Heart left ventricle (tissue), 16 donors: ENCODE measurements around the gene CEACAM21. TPM values are rescaled to one million over a fixed set of nuclear protein-coding genes. Genes with fewer than 3 reads are reported as not detected.

ENCODE experiments used
- ATAC-seq, 4 donors: fragments of 200-7000 bp; cut with Tn5 transposase; one replicate each; pipeline ENCODE4 v1.9.1; 2020 to 2022; ENCODE audit warnings: moderate library complexity in 4 of 4, mild to moderate bottlenecking in 3 of 4, moderate number of reproducible peaks in 1 of 4
- DNase-seq, 5 donors: peaks; one replicate each; pipeline ENCODE4 v3.0.0-alpha.2; 2020
- H3K27ac ChIP-seq, 12 donors: fragments of 200-600 bp; sonication (generic) in 4 of 12; one replicate each; pipeline versions ENCODE4 v1.5.0 to v1.8.0; 2016 to 2022; ENCODE audit warnings: mild to moderate bottlenecking in 2 of 12
- H3K27me3 ChIP-seq, 9 donors: fragments of 200-600 bp; sonication (generic) in 2 of 9; one replicate each; pipeline versions ENCODE4 v1.5.1 to v1.8.0; 2016 to 2022; ENCODE audit warnings: mild to moderate bottlenecking in 3 of 9
- H3K36me3 ChIP-seq, 9 donors: fragments of 200-600 bp; sonication (generic) in 2 of 9; one replicate each; pipeline versions ENCODE4 v1.5.0 to v1.8.0; 2018 to 2022; ENCODE audit warnings: mild to moderate bottlenecking in 2 of 9
- H3K4me1 ChIP-seq, 12 donors: fragments of 200-600 bp; sonication (generic) in 4 of 12; one replicate each; pipeline versions ENCODE4 v1.5.0 to v1.8.0; 2016 to 2022; ENCODE audit warnings: mild to moderate bottlenecking in 3 of 12
- H3K4me3 ChIP-seq, 12 donors: fragments of 200-600 bp; sonication (generic) in 4 of 12; one replicate each; pipeline versions ENCODE4 v1.5.0 to v1.8.0; 2017 to 2022; ENCODE audit warnings: mild to moderate bottlenecking in 9 of 12, moderate library complexity in 4 of 12
- H3K9me3 ChIP-seq, 12 donors: fragments of 200-600 bp; sonication (generic) in 4 of 12; one replicate each; pipeline versions ENCODE4 v1.5.0 to v1.8.0; 2016 to 2022; ENCODE audit warnings: mild to moderate bottlenecking in 1 of 12
- CTCF ChIP-seq, 12 donors: fragments of 200-600 bp; sonication (generic) in 4 of 12; IDR thresholded peaks; one replicate each; pipeline versions ENCODE4 v1.5.0 to v1.8.0; 2018 to 2022; ENCODE audit warnings: antibody characterized with exemption in 12 of 12, mild to moderate bottlenecking in 5 of 12
- POLR2A ChIP-seq, 2 donors: fragments of 450-650 bp; IDR thresholded peaks; one replicate each; pipeline ENCODE4 v1.6.1; 2017; ENCODE audit warnings: antibody characterized with exemption in 2 of 2, mild to moderate bottlenecking in 2 of 2, moderate library complexity in 2 of 2
- WGBS, 4 donors: extraction: QIAGEN DNeasy Blood & Tissue Kit in 2 of 4; methylation state at CpG; one replicate each; pipeline versions ENCODE4 v1.1.5 to v1.1.7; 2013 to 2018; 5-methylcytosine and 5-hydroxymethylcytosine counted together
- intact Hi-C, 10 donors: fragments of 100-400 bp; cut with DNase I; formaldehyde crosslinking; loops; one replicate each; pipeline versions ENCODE4 v1.11.1 to v1.14.2; 2022
- polyA plus RNA-seq, 2 donors: library from polyadenylated mRNA; stranded (reverse); fragments of 200-250 nt; gene quantifications; one replicate each; pipeline ENCODE4 v1.2.3, GENCODE V29; 2013
- total RNA-seq, 9 donors: library from RNA; depleted of rRNA in 2 of 9; stranded (reverse); fragments of >200 nt in 2 of 9; fragmentation: NEBNext Ultra II Directional in 3 of 9; extraction: Animal tissue kit (Norgen Biotek cat#: 25700) in 3 of 9; gene quantifications; one replicate each; pipeline versions ENCODE4 v1.1.0 to v1.2.4, GENCODE V29; 2016 to 2023
- donor health status: ischemic (EF 13 %, LVEDD 7.1; RV severe dilation, severe dysfunction).
- donor health status: healthy with polysubstance abuse.
- donor health status: DM: no; HTN: yes; CAD: no.
- donor health status: DM: no; HTN: no; CAD: no.
- donor health status: ischemic (EF 25% LVEDD 6.9; RV normal size, moderate dysfunction).
- donor health status: ischemic (EF 25% LVEDD 5.7; RV mildly dilated, moderate dysfunction).
- donor health status: healthy.
- donor health status: DM: yes; HTN: yes; CAD: no.
- donor health status: ischemic (EF 35%, LVEDD 5.7; RV mildly dilated, moderate dysfunction).
- donor health status: nonischemic (EF 11% LVEDD 7.7; RV severe dilation, severe dysfunction).
- donor health status: DM: yes; HTN: yes; CAD: no.
- donor health status: PGD.
- donor health status: ischemic (EF 29% LVEDD 5.4; RV normal size, mild dysfunction).
- donor health status: nonischemic (EF 23%, LVEDD 6.1; RV moderate dilation, normal function).

CEACAM21 gene
- total and polyA plus RNA-seq, 11 donors, result 0.27 to 5.7 (median 0.56) TPM; not detected in 2

- no peak overlapping the region for H3K27ac ChIP-seq
- 72 to 79% (median 76%) methylated on average over 7 of the region's 7 CpGs for WGBS, 4 donors
- H3K27me3 ChIP-seq, result peaks cover 0 to 34% (median 0%) of the 10 kb centered on the region in 9 donors
- no peak overlapping the region for H3K4me3 ChIP-seq
- H3K36me3 ChIP-seq, result no peaks in the 10 kb centered on the region
- no peaks in the 10 kb centered on the region for H3K9me3 ChIP-seq
- ATAC-seq (no peak), DNase-seq (no peak)
- no peak for TF ChIP-seq CTCF (IDR thresholded peaks at IDR 0.05)
- TF ChIP-seq POLR2A (IDR thresholded peaks at IDR 0.05), result no peak
- peaks cover 0 to 34% (median 0%) of the 10 kb centered on the region in 12 donors for H3K4me1 ChIP-seq
- intact Hi-C loops, result no loop called here
Observed at GRCh38 chr19:41624515-41624914, 48.5 kb downstream of the CEACAM21 start.

GRCh38 chr19:41624937-41625336 lies 49.0 kb downstream of the CEACAM21 start:
- Histone ChIP-seq H3K27ac (no peak overlapping the region), H3K36me3 (no peaks in the 10 kb centered on the region), H3K9me3 (peaks cover 0 to 3% (median 0%) of the 10 kb centered on the region in 12 donors), H3K27me3 (peaks cover 0 to 34% (median 0%) of the 10 kb centered on the region in 9 donors), H3K4me3 (no peak overlapping the region), H3K4me1 (peaks cover 0 to 32% (median 0%) of the 10 kb centered on the region in 12 donors)
- no peak for ATAC-seq
- 38 to 52% (median 40%) methylated on average over 4 of the region's 4 CpGs; no CpG with 5 or more reads in 1 of the 4 donors for WGBS, 4 donors
- no peak for TF ChIP-seq CTCF (IDR thresholded peaks at IDR 0.05)
- no peak for TF ChIP-seq POLR2A (IDR thresholded peaks at IDR 0.05)
- intact Hi-C loops, result no loop called here
- DNase-seq, result no peak

- DNase-seq (no peak), ATAC-seq (no peak)
- H3K9me3 ChIP-seq, result peaks cover 0 to 16% (median 6%) of the 10 kb centered on the region in 12 donors
- WGBS, 4 donors, result 39 to 48% (median 48%) methylated on average over 3 of the region's 3 CpGs
- intact Hi-C loops, result no loop called here
- TF ChIP-seq CTCF (IDR thresholded peaks at IDR 0.05), result no peak
- TF ChIP-seq POLR2A (IDR thresholded peaks at IDR 0.05), result no peak
- H3K4me1 ChIP-seq, result peaks cover 0 to 20% (median 0%) of the 10 kb centered on the region in 12 donors
- no peaks in the 10 kb centered on the region for H3K36me3 ChIP-seq
- H3K27ac ChIP-seq, result no peak overlapping the region
- peaks cover 0 to 26% (median 0%) of the 10 kb centered on the region in 9 donors for H3K27me3 ChIP-seq
- H3K4me3 ChIP-seq, result peak overlapping the region in 4 of 12 donors; percentile 24 to 53 (median 36)
Observed at GRCh38 chr19:41626278-41626677, 50.3 kb downstream of the CEACAM21 start.

- peak in 4 of 5 donors; percentile 35 to 56 (median 48) for DNase-seq
- H3K4me3 ChIP-seq, result peak within 1 kb of the TSS in 9 of 12 donors; percentile 12 to 53 (median 26)
Observed at GRCh38 chr19:41626877-41627276, 50.9 kb downstream of the CEACAM21 start, which contains the start of gene CEACAM4. Gene CEACAM4, minus strand, starts transcription at chr19:41627074. Its CDS starts 111 bp downstream, at chr19:41626963.

More at GRCh38 chr19:41626877-41627276, 50.9 kb downstream of the CEACAM21 start, which contains the start of gene CEACAM4:
- H3K27ac ChIP-seq, result peak within 1 kb of the TSS in 1 of 12 donors; percentile 74
- WGBS, 4 donors, result 36 to 38% (median 36%) methylated on average over 7 of the region's 7 CpGs
- TF ChIP-seq CTCF (IDR thresholded peaks at IDR 0.05) (no peak), POLR2A (IDR thresholded peaks at IDR 0.05) (peak in 1 of 2 donors; percentile 22)
- H3K4me1 ChIP-seq, result peaks cover 0 to 17% (median 0%) of the 10 kb centered on the region in 12 donors
- peaks cover 0 to 21% (median 6%) of the 10 kb centered on the region in 12 donors for H3K9me3 ChIP-seq
- H3K36me3 ChIP-seq, result no peaks in the 10 kb centered on the region
- intact Hi-C loops, result no loop called here
- peak in 3 of 4 donors; percentile 56 to 90 (median 85) for ATAC-seq
- H3K27me3 ChIP-seq, result peaks cover 0 to 23% (median 0%) of the 10 kb centered on the region in 9 donors
